Naive thymus-derived CD4-positive, alpha-beta T cell (primary cell): Measurements from ENCODE around the gene SIRT2. TPM values are rescaled to one million over a fixed set of nuclear protein-coding genes. Genes with fewer than 3 reads are reported as not detected.
A peak's percentile ranks its signal among the peaks of the same experiment; 100 is the strongest.

Source experiments
- ATAC-seq: fragments of 150-1000 bp; cut with Tn5 transposase; 2 replicates; pipeline ENCODE4 v1.10.0; 2021; ENCODE audit warnings: mild to moderate bottlenecking, moderate library complexity
- CTCF ChIA-PET: fragments of 350-600 bp; sonication (Branson Sonifier 250); formaldehyde crosslinking; loops from one replicate; lab custom pipeline; 2021; ENCODE audit warnings: antibody characterized with exemption; lab: Charles Lee
- POLR2A ChIA-PET: fragments of 350-600 bp; sonication (Branson Sonifier 250); formaldehyde crosslinking; loops from one replicate; lab custom pipeline; 2021; ENCODE audit warnings: antibody characterized with exemption, inconsistent platforms; lab: Charles Lee
- DNase-seq, 9 donors: peaks; one replicate each; pipeline versions ENCODE4 v3.0.0 to v3.0.0-alpha.2; 2020 to 2022; ENCODE audit warnings: mixed read lengths in 1 of 9
- H3K27ac ChIP-seq: one replicate; pipeline ENCODE4 v1.7.0; 2013; ENCODE audit warnings: mild to moderate bottlenecking, low read depth, low read length, moderate library complexity
- H3K27me3 ChIP-seq, 2 donors: one replicate each; pipeline ENCODE4 v1.7.0; 2013; ENCODE audit warnings: low read length in 2 of 2, mild to moderate bottlenecking in 2 of 2, moderate library complexity in 2 of 2; ENCODE audit not compliant: control insufficient read depth in 2 of 2, insufficient read depth in 2 of 2
- H3K36me3 ChIP-seq, 3 experiments: 1 replicate in 2 of 3; 2 replicates in 1 of 3; pipeline ENCODE4 v1.7.0; 2013; ENCODE audit warnings: low read length in 3 of 3, mild to moderate bottlenecking in 3 of 3, moderate library complexity in 1 of 3; ENCODE audit not compliant: insufficient read depth in 3 of 3, control insufficient read depth in 2 of 3
- H3K4me1 ChIP-seq, 2 donors: one replicate each; pipeline ENCODE4 v1.7.0; 2013; ENCODE audit warnings: low read length in 2 of 2, mild to moderate bottlenecking in 2 of 2, moderate library complexity in 1 of 2; ENCODE audit not compliant: control insufficient read depth in 2 of 2, insufficient read depth in 2 of 2
- H3K4me3 ChIP-seq: 2 replicates; pipeline ENCODE4 v1.7.0; 2013; ENCODE audit warnings: mild to moderate bottlenecking, low read length
- H3K9me3 ChIP-seq, 3 experiments: 1 replicate in 2 of 3; 2 replicates in 1 of 3; pipeline ENCODE4 v1.7.0; 2013; ENCODE audit warnings: low read length in 3 of 3; ENCODE audit not compliant: control insufficient read depth in 2 of 3
- H3K27ac Mint-ChIP-seq, 9 donors: one replicate each; pipeline ENCODE4 v1.8.0; 2020 to 2022; ENCODE audit warnings: mixed read lengths in 9 of 9, mild to moderate bottlenecking in 8 of 9, moderate library complexity in 5 of 9, inconsistent platforms in 2 of 9
- H3K27me3 Mint-ChIP-seq, 5 donors: one replicate each; pipeline ENCODE4 v1.8.0; 2021 to 2022; ENCODE audit warnings: mixed read lengths in 5 of 5, mild to moderate bottlenecking in 1 of 5
- H3K36me3 Mint-ChIP-seq, 5 donors: one replicate each; pipeline ENCODE4 v1.8.0; 2020 to 2022; ENCODE audit warnings: mixed read lengths in 5 of 5, mild to moderate bottlenecking in 3 of 5, inconsistent platforms in 1 of 5
- H3K4me1 Mint-ChIP-seq, 7 donors: one replicate each; pipeline ENCODE4 v1.8.0; 2020 to 2022; ENCODE audit warnings: mixed read lengths in 7 of 7, mild to moderate bottlenecking in 3 of 7, inconsistent platforms in 1 of 7
- H3K4me3 Mint-ChIP-seq, 10 donors: one replicate each; pipeline ENCODE4 v1.8.0; 2020 to 2022; ENCODE audit warnings: mild to moderate bottlenecking in 10 of 10, mixed read lengths in 10 of 10, moderate library complexity in 6 of 10, inconsistent platforms in 2 of 10
- H3K9me3 Mint-ChIP-seq, 11 donors: one replicate each; pipeline ENCODE4 v1.8.0; 2020 to 2022; ENCODE audit warnings: mixed read lengths in 11 of 11, mild to moderate bottlenecking in 4 of 11, inconsistent platforms in 1 of 11, moderate library complexity in 1 of 11
- intact Hi-C, 2 donors: fragments of 100-400 bp; cut with micrococcal nuclease; formaldehyde crosslinking; loops; one replicate each; pipeline ENCODE4 v1.15.1; 2023
- polyA plus RNA-seq, 2 donors: library from polyadenylated mRNA; unstranded; fragments of 300-500 nt; fragmentation: Illumina TruSeq; gene quantifications; one replicate each; pipeline ENCODE4 v1.2.3, GENCODE V29; 2021
- total RNA-seq, 6 experiments: library from RNA in 5 of 6; stranded (reverse) in 5 of 6; gene quantifications; 1 replicate in 5 of 6; 2 replicates in 1 of 6; pipeline ENCODE4 v1.2.3 and lab custom pipeline; 2021 to 2026

SIRT2 gene
- total and polyA plus RNA-seq, 7 experiments from 2014 or later, result 30.7 to 78.5 (median 47.5) TPM

GRCh38 chr19:38840583-38840968, 58.8 kb downstream of the SIRT2 start:
- intact Hi-C loops, result no loop called here
- no peak overlapping the region for H3K27ac ChIP-seq
- ChIA-PET CTCF (interaction anchor here (0.6 to 1.1 kb wide), 2 partner anchors 9 to 71 kb away, joined by 3 read pairs; partner anchors contain the start of gene ECH1), POLR2A (interaction anchor here (0.8 to 2.8 kb wide), 7 partner anchors 9 to 222 kb away, joined by 3 to 29 read pairs (median 5); partner anchors contain the start of genes ECH1, EIF3K, HNRNPL and NFKBIB)
- Mint-ChIP-seq H3K27ac (peak overlapping the region; percentile 27 to 99 (median 90)), H3K27me3 (no peaks in the 10 kb centered on the region), H3K36me3 (peaks cover 7 to 65% (median 57%) of the 10 kb centered on the region in 5 donors), H3K9me3 (peaks cover 0 to 17% (median 0%) of the 10 kb centered on the region in 11 donors), H3K4me1 (peaks cover 43 to 65% (median 58%) of the 10 kb centered on the region in 7 donors), H3K4me3 (peak overlapping the region in 6 of 10 donors; percentile 36 to 88 (median 68))
- peaks cover 37 to 47% of the 10 kb centered on the region in 2 donors for H3K4me1 ChIP-seq
- no peaks in the 10 kb centered on the region for H3K27me3 ChIP-seq
- ATAC-seq (no peak), DNase-seq (no peak)
- no peak overlapping the region for H3K4me3 ChIP-seq
- peaks cover 71 to 93% (median 86%) of the 10 kb centered on the region in 3 experiments for H3K36me3 ChIP-seq
- H3K9me3 ChIP-seq, result no peaks in the 10 kb centered on the region

GRCh38 chr19:38839816-38840582, 59.4 kb downstream of the SIRT2 start:
- Mint-ChIP-seq H3K27ac (peak overlapping the region in 5 of 9 donors; percentile 46 to 99 (median 85)), H3K4me3 (peak overlapping the region in 1 of 10 donors; percentile 35)
- intact Hi-C loops, result no loop called here

GRCh38 chr19:38838986-38839761, 60.2 kb downstream of the SIRT2 start:
- Mint-ChIP-seq H3K4me3 (peak overlapping the region in 1 of 10 donors; percentile 21), H3K9me3 (peaks cover 0 to 13% (median 0%) of the 10 kb centered on the region in 11 donors), H3K4me1 (peaks cover 32 to 54% (median 46%) of the 10 kb centered on the region in 7 donors), H3K27ac (peak overlapping the region in 8 of 9 donors; percentile 46 to 76 (median 69)), H3K36me3 (peaks cover 0 to 56% (median 50%) of the 10 kb centered on the region in 5 donors), H3K27me3 (no peaks in the 10 kb centered on the region)
- no peak overlapping the region for H3K4me3 ChIP-seq
- no peaks in the 10 kb centered on the region for H3K27me3 ChIP-seq
- peaks cover 61 to 82% (median 72%) of the 10 kb centered on the region in 3 experiments for H3K36me3 ChIP-seq
- H3K4me1 ChIP-seq, result peaks cover 32 to 38% of the 10 kb centered on the region in 2 donors
- DNase-seq, result no peak
- no peak overlapping the region for H3K27ac ChIP-seq
- ChIA-PET POLR2A (interaction anchor here (0.5 to 1.7 kb wide), 4 partner anchors 10 to 838 kb away, joined by 3 to 6 read pairs (median 3); no protein-coding TSS in a partner anchor), CTCF (no interaction called here)
- intact Hi-C loops, result no loop called here
- no peaks in the 10 kb centered on the region for H3K9me3 ChIP-seq
- no peak for ATAC-seq

More at GRCh38 chr19:38839816-38840582, 59.4 kb downstream of the SIRT2 start:
- Histone ChIP-seq H3K4me3 (no peak overlapping the region), H3K27ac (no peak overlapping the region), H3K4me1 (peaks cover 37 to 43% of the 10 kb centered on the region in 2 donors), H3K9me3 (no peaks in the 10 kb centered on the region), H3K36me3 (peaks cover 67 to 91% (median 80%) of the 10 kb centered on the region in 3 experiments), H3K27me3 (no peaks in the 10 kb centered on the region)
- CTCF ChIA-PET, result interaction anchor here (1.1 kb wide), 1 partner anchor 8 kb away, joined by 3 read pairs; the partner anchor contains the start of gene ECH1
- peaks cover 0 to 17% (median 0%) of the 10 kb centered on the region in 11 donors for H3K9me3 Mint-ChIP-seq
- ATAC-seq (no peak), DNase-seq (no peak)
- no peaks in the 10 kb centered on the region for H3K27me3 Mint-ChIP-seq
- POLR2A ChIA-PET, result interaction anchor here (0.5 to 2.8 kb wide), 8 partner anchors 8 to 837 kb away, joined by 3 to 29 read pairs (median 4); partner anchors contain the start of genes ECH1, EIF3K, HNRNPL and NFKBIB
- H3K36me3 Mint-ChIP-seq, result peaks cover 4 to 61% (median 55%) of the 10 kb centered on the region in 5 donors
- peaks cover 38 to 59% (median 53%) of the 10 kb centered on the region in 7 donors for H3K4me1 Mint-ChIP-seq

GRCh38 chr19:38838208-38838985, 61.0 kb downstream of the SIRT2 start:
- CTCF ChIA-PET, result interaction anchor here (1.0 to 1.1 kb wide), 2 partner anchors 8 to 37 kb away, joined by 3 to 5 read pairs; no protein-coding TSS in a partner anchor
- Mint-ChIP-seq H3K9me3 (peaks cover 0 to 12% (median 0%) of the 10 kb centered on the region in 11 donors), H3K36me3 (peaks cover 0 to 48% (median 42%) of the 10 kb centered on the region in 5 donors), H3K27me3 (no peaks in the 10 kb centered on the region), H3K4me3 (peak overlapping the region in 1 of 10 donors; percentile 21), H3K27ac (peak overlapping the region in 5 of 9 donors; percentile 46 to 76 (median 71)), H3K4me1 (peaks cover 25 to 46% (median 38%) of the 10 kb centered on the region in 7 donors)
- DNase-seq (peak in 1 of 9 donors; percentile 41), ATAC-seq (no peak)
- H3K27ac ChIP-seq, result no peak overlapping the region
- H3K9me3 ChIP-seq, result no peaks in the 10 kb centered on the region
- intact Hi-C loops, result no loop called here
- POLR2A ChIA-PET, result interaction anchor here (0.6 to 1.5 kb wide), 7 partner anchors 8 to 524 kb away, joined by 3 to 9 read pairs (median 5); no protein-coding TSS in a partner anchor
- peaks cover 24 to 30% of the 10 kb centered on the region in 2 donors for H3K4me1 ChIP-seq
- no peaks in the 10 kb centered on the region for H3K27me3 ChIP-seq
- no peak overlapping the region for H3K4me3 ChIP-seq
- peaks cover 54 to 75% (median 64%) of the 10 kb centered on the region in 3 experiments for H3K36me3 ChIP-seq

GRCh38 chr19:38837656-38838121, 61.7 kb downstream of the SIRT2 start:
- POLR2A ChIA-PET, result interaction anchor here (1.2 to 1.5 kb wide), 4 partner anchors 9 to 14 kb away, joined by 5 to 9 read pairs (median 6); no protein-coding TSS in a partner anchor
- H3K27ac ChIP-seq, result no peak overlapping the region
- no peak for DNase-seq
- no peak for ATAC-seq
- H3K4me3 ChIP-seq, result no peak overlapping the region
- H3K9me3 ChIP-seq, result no peaks in the 10 kb centered on the region
- Mint-ChIP-seq H3K4me3 (no peak overlapping the region), H3K9me3 (peaks cover 0 to 12% (median 0%) of the 10 kb centered on the region in 11 donors), H3K4me1 (peaks cover 18 to 39% (median 31%) of the 10 kb centered on the region in 7 donors), H3K27me3 (no peaks in the 10 kb centered on the region), H3K36me3 (peaks cover 0 to 44% (median 37%) of the 10 kb centered on the region in 5 donors), H3K27ac (peak overlapping the region in 1 of 9 donors; percentile 67)
- CTCF ChIA-PET, result interaction anchor here (0.9 to 1.1 kb wide), 3 partner anchors 9 to 38 kb away, joined by 3 to 5 read pairs (median 3); no protein-coding TSS in a partner anchor
- H3K27me3 ChIP-seq, result no peaks in the 10 kb centered on the region
- peaks cover 46 to 68% (median 57%) of the 10 kb centered on the region in 3 experiments for H3K36me3 ChIP-seq
- peaks cover 17 to 23% of the 10 kb centered on the region in 2 donors for H3K4me1 ChIP-seq
- intact Hi-C loops, result no loop called here
